RWPE2 (cell line): ENCODE results near the gene ZFAND3.

Experiments
- ATAC-seq: fragments of 200-7000 bp; cut with Tn5 transposase; 3 replicates; pipeline ENCODE4 v1.9.1; 2021; ENCODE audit warnings: low read depth
- DNase-seq: peaks from one replicate; pipeline ENCODE4 v3.0.0-alpha.2; 2020; ENCODE audit warnings: low spot score
- H3K27ac ChIP-seq: fragments of 450-650 bp; 2 replicates; pipeline ENCODE4 v1.5.1; 2017; ENCODE audit warnings: mild to moderate bottlenecking; ENCODE audit not compliant: poor library complexity, severe bottlenecking
- H3K27me3 ChIP-seq: fragments of 250-450 bp; sonication (Bioruptor Pico); 2 replicates; pipeline ENCODE4 v1.5.1; 2021; ENCODE audit warnings: mild to moderate bottlenecking, moderate library complexity; ENCODE audit not compliant: insufficient read depth, poor library complexity, severe bottlenecking
- H3K36me3 ChIP-seq: fragments of 250-450 bp; sonication (Bioruptor Pico); 2 replicates; pipeline ENCODE4 v1.5.1; 2020; ENCODE audit warnings: low read depth, mild to moderate bottlenecking, moderate library complexity
- H3K4me1 ChIP-seq: fragments of 250-450 bp; sonication (Bioruptor Pico); 2 replicates; pipeline ENCODE4 v1.5.1; 2021; ENCODE audit warnings: mild to moderate bottlenecking, moderate library complexity; ENCODE audit not compliant: insufficient read depth, poor library complexity, severe bottlenecking
- H3K4me3 ChIP-seq: fragments of 250-450 bp; sonication (Bioruptor Pico); 2 replicates; pipeline ENCODE4 v1.5.1; 2021; ENCODE audit warnings: mild to moderate bottlenecking, moderate library complexity; ENCODE audit not compliant: severe bottlenecking
- H3K9me3 ChIP-seq: fragments of 250-450 bp; sonication (Bioruptor Pico); 2 replicates; pipeline ENCODE4 v1.5.1; 2021; ENCODE audit warnings: mild to moderate bottlenecking, moderate library complexity; ENCODE audit not compliant: severe bottlenecking
- TF ChIP-seq, protein P1 (sequence below): fragments of 450-650 bp; IDR thresholded peaks from one replicate; pipeline ENCODE4 v1.5.1; 2017; ENCODE audit warnings: mild to moderate bottlenecking, moderate library complexity; ENCODE audit not compliant: poor library complexity, severe bottlenecking

ZFAND3 gene

GRCh38 chr6:38172739-38173410, 353.3 kb downstream of the ZFAND3 start:
- no peak overlapping the region for H3K27ac ChIP-seq
- no peak for ATAC-seq
- no peaks in the 10 kb centered on the region for H3K27me3 ChIP-seq
- no peaks in the 10 kb centered on the region for H3K9me3 ChIP-seq
- H3K4me3 ChIP-seq: no peak overlapping the region
- DNase-seq: no peak
- H3K36me3 ChIP-seq: no peaks in the 10 kb centered on the region
- H3K4me1 ChIP-seq: no peaks in the 10 kb centered on the region
- TF ChIP-seq, protein P1, sequence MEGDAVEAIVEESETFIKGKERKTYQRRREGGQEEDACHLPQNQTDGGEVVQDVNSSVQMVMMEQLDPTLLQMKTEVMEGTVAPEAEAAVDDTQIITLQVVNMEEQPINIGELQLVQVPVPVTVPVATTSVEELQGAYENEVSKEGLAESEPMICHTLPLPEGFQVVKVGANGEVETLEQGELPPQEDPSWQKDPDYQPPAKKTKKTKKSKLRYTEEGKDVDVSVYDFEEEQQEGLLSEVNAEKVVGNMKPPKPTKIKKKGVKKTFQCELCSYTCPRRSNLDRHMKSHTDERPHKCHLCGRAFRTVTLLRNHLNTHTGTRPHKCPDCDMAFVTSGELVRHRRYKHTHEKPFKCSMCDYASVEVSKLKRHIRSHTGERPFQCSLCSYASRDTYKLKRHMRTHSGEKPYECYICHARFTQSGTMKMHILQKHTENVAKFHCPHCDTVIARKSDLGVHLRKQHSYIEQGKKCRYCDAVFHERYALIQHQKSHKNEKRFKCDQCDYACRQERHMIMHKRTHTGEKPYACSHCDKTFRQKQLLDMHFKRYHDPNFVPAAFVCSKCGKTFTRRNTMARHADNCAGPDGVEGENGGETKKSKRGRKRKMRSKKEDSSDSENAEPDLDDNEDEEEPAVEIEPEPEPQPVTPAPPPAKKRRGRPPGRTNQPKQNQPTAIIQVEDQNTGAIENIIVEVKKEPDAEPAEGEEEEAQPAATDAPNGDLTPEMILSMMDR: no peak

- DNase-seq (no peak), ATAC-seq (no peak)
- H3K36me3 ChIP-seq: no peaks in the 10 kb centered on the region
- H3K9me3 ChIP-seq: no peaks in the 10 kb centered on the region
- TF ChIP-seq, protein P1: no peak
- H3K4me3 ChIP-seq: no peak overlapping the region
- H3K27ac ChIP-seq: no peak overlapping the region
- no peaks in the 10 kb centered on the region for H3K27me3 ChIP-seq
- H3K4me1 ChIP-seq: no peaks in the 10 kb centered on the region
Measured at GRCh38 chr6:38173909-38174308, 354.4 kb downstream of the ZFAND3 start.

DNA sequence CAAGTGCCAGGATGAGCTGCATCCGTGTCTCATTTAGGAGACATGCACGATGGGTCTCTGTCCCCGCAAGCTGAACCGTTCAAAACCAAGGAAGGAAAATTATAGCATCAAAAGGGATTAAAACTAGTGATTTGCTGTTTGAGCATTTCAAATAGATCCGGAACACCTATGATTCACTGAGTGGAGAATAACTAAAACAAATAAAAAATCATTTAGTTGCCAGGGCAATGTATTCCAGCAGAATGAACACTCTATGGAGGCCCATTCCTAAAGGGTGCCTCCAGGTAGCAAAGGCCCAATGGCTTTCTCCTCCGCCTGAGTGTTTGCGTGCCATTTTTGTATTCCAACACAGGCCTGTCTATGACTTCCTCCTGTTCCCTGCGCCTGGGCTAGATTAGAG, 354.8 kb downstream of the ZFAND3 start:
- H3K27ac ChIP-seq: no peak overlapping the region
- ATAC-seq: no peak
- TF ChIP-seq, protein P1: no peak
- no peak overlapping the region for H3K4me3 ChIP-seq
- no peaks in the 10 kb centered on the region for H3K9me3 ChIP-seq
- no peaks in the 10 kb centered on the region for H3K4me1 ChIP-seq
- H3K36me3 ChIP-seq: no peaks in the 10 kb centered on the region
- no peak for DNase-seq
- H3K27me3 ChIP-seq: no peaks in the 10 kb centered on the region

DNA sequence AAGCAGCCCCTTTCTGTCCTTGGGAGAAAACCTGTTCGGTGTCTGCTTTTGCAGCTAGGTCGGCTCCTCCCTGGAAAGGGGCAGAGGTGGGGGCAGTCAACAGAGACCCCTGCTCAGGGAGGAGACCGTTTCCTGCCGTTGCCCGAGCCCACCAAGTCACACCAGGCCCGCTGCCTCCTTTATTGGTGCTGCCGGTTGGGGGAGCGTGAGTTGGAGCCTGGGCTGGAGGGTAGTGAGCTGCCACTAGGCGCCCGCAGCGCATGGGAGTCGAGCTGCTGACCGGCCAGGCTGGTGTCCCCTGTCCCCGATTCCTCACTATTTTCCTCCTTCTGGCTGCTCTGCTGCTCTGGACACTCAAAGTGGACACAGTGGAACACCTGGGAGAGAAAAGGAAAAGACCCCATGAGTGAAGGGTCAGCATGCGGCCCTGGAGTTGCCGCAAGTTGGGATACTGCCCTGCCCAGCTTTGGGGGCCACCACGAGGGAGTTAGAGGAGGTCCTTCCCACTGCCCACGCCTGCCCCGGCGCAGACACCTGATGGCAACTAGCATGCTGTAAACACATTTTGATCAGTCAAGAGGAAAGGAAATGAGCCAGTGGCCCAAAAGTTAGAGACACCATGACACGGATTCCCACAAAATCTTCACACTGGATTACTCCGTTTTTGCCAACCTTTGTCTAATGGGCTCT, 355.4 kb downstream of the ZFAND3 start:
- TF ChIP-seq, protein P1: no peak
- Histone ChIP-seq H3K4me1 (no peaks in the 10 kb centered on the region), H3K27ac (no peak overlapping the region), H3K4me3 (no peak overlapping the region), H3K36me3 (no peaks in the 10 kb centered on the region), H3K9me3 (no peaks in the 10 kb centered on the region), H3K27me3 (no peaks in the 10 kb centered on the region)
- DNase-seq: no peak
- ATAC-seq: no peak

DNA sequence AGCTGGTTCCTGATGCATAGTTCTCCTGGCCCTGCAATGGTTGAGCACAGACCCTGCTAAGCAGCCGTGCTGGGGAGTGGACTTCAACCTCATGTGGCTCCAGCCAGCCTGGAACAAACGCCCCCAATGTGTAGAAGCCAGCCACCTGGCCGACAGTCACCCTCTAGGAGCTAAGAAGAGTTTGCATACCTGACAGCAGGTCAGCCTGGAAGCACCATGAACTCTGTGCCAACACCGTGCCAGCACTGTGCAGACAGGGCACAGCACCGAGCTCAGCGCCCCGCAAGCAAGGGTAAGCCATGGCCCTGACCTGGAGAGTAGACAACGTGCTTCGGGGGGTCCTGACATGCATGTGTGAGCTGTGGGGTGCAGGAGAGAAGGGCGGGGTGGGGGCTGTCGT, 356.3 kb downstream of the ZFAND3 start:
- no peaks in the 10 kb centered on the region for H3K4me1 ChIP-seq
- H3K36me3 ChIP-seq: no peaks in the 10 kb centered on the region
- H3K27ac ChIP-seq: no peak overlapping the region
- TF ChIP-seq, protein P1: no peak
- no peak for ATAC-seq
- H3K9me3 ChIP-seq: no peaks in the 10 kb centered on the region
- DNase-seq: no peak
- no peaks in the 10 kb centered on the region for H3K27me3 ChIP-seq
- no peak overlapping the region for H3K4me3 ChIP-seq
